H1 (cell line): ENCODE measurements around the gene BICD1. TPM values are rescaled to one million over a fixed set of nuclear protein-coding genes. Genes with fewer than 3 reads are reported as not detected.

ENCODE experiments used
- ASH2L ChIP-seq: fragments of 200-600, 300-600 bp; sonication (generic); IDR thresholded peaks from one replicate; pipeline ENCODE4 v1.7.1; 2017; ENCODE audit warnings: low read length
- ATF3 ChIP-seq: IDR thresholded peaks from 2 replicates; pipeline ENCODE4 v1.6.1; 2011; ENCODE audit warnings: low read depth, mild to moderate bottlenecking, low read length; ENCODE audit not compliant: insufficient read depth
- CHD7 ChIP-seq: fragments of 300-600 bp; sonication (generic); IDR thresholded peaks from 2 replicates; pipeline ENCODE4 v1.7.1; 2012; ENCODE audit warnings: low read length, moderate library complexity, mild to moderate bottlenecking, inconsistent platforms; ENCODE audit not compliant: insufficient replicate concordance
- CREB1 ChIP-seq: IDR thresholded peaks from 2 replicates; pipeline ENCODE4 v1.6.1; 2012; ENCODE audit warnings: inconsistent platforms
- E2F6 ChIP-seq: IDR thresholded peaks from 2 replicates; pipeline ENCODE4 v1.6.1; 2012; ENCODE audit warnings: inconsistent platforms
- KDM5A ChIP-seq: fragments of 200-600 bp; IDR thresholded peaks from 2 replicates; pipeline ENCODE4 v1.7.1; 2012; ENCODE audit warnings: mild to moderate bottlenecking, low read length, inconsistent platforms, mixed read lengths
- NRF1 ChIP-seq: IDR thresholded peaks from 2 replicates; pipeline ENCODE4 v1.6.1; 2011; ENCODE audit warnings: mild to moderate bottlenecking, low read depth, low read length, improper control_type of control experiment
- polyA plus RNA-seq, 7 experiments: library from polyadenylated mRNA; depleted of rRNA in 3 of 7; stranded (reverse) in 5 of 7; unstranded in 2 of 7; fragments of >200 nt in 5 of 7; fragments of 200-250 nt in 2 of 7; gene quantifications; 1 replicate in 5 of 7; 2 replicates in 1 of 7; 4 replicates in 1 of 7; pipeline versions ENCODE4 v1.2.1 to v1.2.3, GENCODE V29; 2011 to 2013; ENCODE audit warnings: missing spikeins in 2 of 7, mixed read lengths in 2 of 7
- total RNA-seq: library from RNA; stranded (reverse); fragmentation: NEBNext Ultra II Directional; extraction: Animal tissue kit (Norgen Biotek cat#: 25700); gene quantifications from 2 replicates; pipeline ENCODE4 v1.2.1, GENCODE V29; 2021

The BICD1 gene
- total and polyA plus RNA-seq, 2 of the 8 experiments (the other 6 are each of a cell fraction or from before 2014, with no cell fraction given), result 34.1 to 58.4 TPM

GRCh38 chr12:32379667-32380066 is 273.0 kb downstream of the BICD1 start (continued):
- TF ChIP-seq KDM5A, result no peak
- TF ChIP-seq CREB1, result no peak
- no peak for TF ChIP-seq ATF3
- no peak for TF ChIP-seq E2F6
- TF ChIP-seq NRF1, result no peak
- no peak for TF ChIP-seq ASH2L
- TF ChIP-seq CHD7, result no peak
